GM19328 (cell line): Measurements from ENCODE around the gene NPLOC4.

ENCODE experiments used
- ATAC-seq: cut with Tn5 transposase; IDR thresholded peaks from one replicate; pipeline ENCODE4 v1.9.1; 2021; ENCODE audit warnings: mild to moderate bottlenecking, moderate library complexity; ENCODE audit not compliant: unreplicated experiment

Gene NPLOC4

GRCh38 chr17:81509972-81510784 lies 126.7 kb downstream of the NPLOC4 start:
- no peak for ATAC-seq

- ATAC-seq, result no peak
Measured at GRCh38 chr17:81509207-81509971, 127.5 kb downstream of the NPLOC4 start.

- no peak for ATAC-seq
Measured at GRCh38 chr17:81508639-81509206, 128.2 kb downstream of the NPLOC4 start.
